Activated naive CD8-positive, alpha-beta T cell treated with anti-CD3 and anti-CD28 coated beads for 36 hours (primary cell): ENCODE measurements around the gene FAIM. TPM values are rescaled to one million over a fixed set of nuclear protein-coding genes. Genes with fewer than 3 reads are reported as not detected.
A peak's percentile ranks its signal among the peaks of the same experiment; 100 is the strongest.
"Not testable (repeated sequence)": the region's sequence is repeated elsewhere in the genome, so short reads cannot be mapped to it uniquely, and the experiment has no call there.

Experiments used
- DNase-seq: peaks from one replicate; pipeline ENCODE4 v3.0.0; 2021
- H3K27ac Mint-ChIP-seq: one replicate; pipeline ENCODE4 v1.8.0; 2022; ENCODE audit warnings: mild to moderate bottlenecking, moderate library complexity, mixed read lengths
- H3K27me3 Mint-ChIP-seq: one replicate; pipeline ENCODE4 v1.8.0; 2022; ENCODE audit warnings: mild to moderate bottlenecking, mixed read lengths
- H3K36me3 Mint-ChIP-seq: one replicate; pipeline ENCODE4 v1.8.0; 2021; ENCODE audit warnings: mild to moderate bottlenecking, mixed read lengths
- H3K4me1 Mint-ChIP-seq: one replicate; pipeline ENCODE4 v1.8.0; 2021; ENCODE audit warnings: mixed read lengths
- H3K4me3 Mint-ChIP-seq: one replicate; pipeline ENCODE4 v1.8.0; 2022; ENCODE audit warnings: mild to moderate bottlenecking, moderate library complexity, mixed read lengths
- H3K9me3 Mint-ChIP-seq: one replicate; pipeline ENCODE4 v1.8.0; 2022; ENCODE audit warnings: mixed read lengths
- total RNA-seq, 2 experiments: library from RNA; stranded (reverse); gene quantifications; one replicate each; pipeline ENCODE4 v1.2.3, GENCODE V29; 2021

The FAIM gene, protein sequence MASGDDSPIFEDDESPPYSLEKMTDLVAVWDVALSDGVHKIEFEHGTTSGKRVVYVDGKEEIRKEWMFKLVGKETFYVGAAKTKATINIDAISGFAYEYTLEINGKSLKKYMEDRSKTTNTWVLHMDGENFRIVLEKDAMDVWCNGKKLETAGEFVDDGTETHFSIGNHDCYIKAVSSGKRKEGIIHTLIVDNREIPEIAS
- 1 to 10 TPM; 7.9 to 8.3 TPM for total RNA-seq

DNA sequence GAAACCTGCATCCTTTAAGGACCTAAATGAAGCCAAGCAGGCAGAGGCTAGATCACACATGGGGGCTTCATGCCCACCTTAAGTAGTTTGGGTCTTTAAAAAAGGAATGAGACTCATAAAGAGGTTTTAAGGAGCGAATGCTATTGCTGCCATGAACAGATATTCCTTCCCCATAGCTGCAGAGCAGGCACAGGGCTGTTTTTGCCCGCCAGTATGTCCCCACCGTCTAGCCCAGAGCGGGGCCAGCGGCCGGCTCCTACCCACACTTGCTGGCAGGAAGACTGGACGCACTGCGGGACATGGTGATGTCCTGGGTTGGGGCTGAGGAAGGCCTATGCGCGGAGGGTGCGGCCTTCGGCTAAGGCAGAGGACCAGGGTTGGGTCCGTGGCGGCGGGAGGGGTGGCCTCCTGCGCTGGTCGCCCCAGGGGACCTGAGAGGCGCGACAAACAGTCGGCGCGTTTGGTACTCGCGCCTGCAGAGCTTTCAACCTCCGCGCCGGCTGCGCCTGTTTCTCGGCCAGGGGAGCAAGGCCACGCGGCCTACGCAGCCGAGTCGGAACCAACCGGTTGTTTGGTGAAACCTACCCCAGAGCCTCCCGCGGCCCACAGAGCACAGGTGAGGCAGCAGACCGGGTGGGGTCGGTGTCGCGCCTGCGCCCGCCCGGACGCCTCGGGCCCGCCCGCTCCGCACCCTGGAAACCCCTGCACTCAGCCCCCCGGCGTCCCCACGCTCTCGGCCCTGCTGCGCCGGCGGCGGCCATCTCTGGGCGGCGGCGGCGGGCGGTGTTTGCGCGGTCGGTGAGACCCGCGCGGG lies at the start of gene FAIM:
Gene FAIM, plus strand, starts transcription at position 450 of the 814 bp plus-strand sequence. CDS start 10,956 bp downstream, outside the sequence.
- no peaks in the 10 kb centered on the region for H3K27me3 Mint-ChIP-seq
- peak within 1 kb of the TSS; percentile 90 for H3K4me3 Mint-ChIP-seq
- H3K27ac Mint-ChIP-seq: peak within 1 kb of the TSS; percentile 91
- H3K36me3 Mint-ChIP-seq: no peaks in the 10 kb centered on the region
- H3K9me3 Mint-ChIP-seq: no peaks in the 10 kb centered on the region
- DNase-seq: peak; percentile 73
- peaks cover 8% of the 10 kb centered on the region for H3K4me1 Mint-ChIP-seq

DNA sequence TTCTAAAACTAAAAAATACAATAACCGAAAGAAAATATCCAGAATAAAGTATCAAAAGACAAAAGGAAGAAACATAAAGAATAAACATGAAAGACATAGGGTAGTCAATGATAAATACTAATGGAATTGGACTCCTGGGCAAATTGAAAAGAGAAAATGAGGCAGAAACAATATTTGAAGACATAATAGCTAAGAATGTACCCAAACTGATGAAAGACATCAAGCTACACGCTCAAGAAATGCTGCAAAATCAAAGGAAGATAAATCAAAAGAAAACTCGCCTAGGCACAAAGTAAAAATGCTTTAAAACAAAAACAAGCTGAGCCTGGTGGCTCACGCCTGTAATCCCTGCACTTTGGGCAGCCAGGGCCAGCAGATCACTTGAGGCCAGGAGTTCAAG lies 49.4 kb upstream of the FAIM start:
- Mint-ChIP-seq H3K4me1 (peaks cover 2% of the 10 kb centered on the region), H3K27me3 (no peaks in the 10 kb centered on the region), H3K36me3 (peaks cover 82% of the 10 kb centered on the region), H3K27ac (no peak overlapping the region), H3K9me3 (peaks cover 37% of the 10 kb centered on the region), H3K4me3 (no peak overlapping the region)
- DNase-seq: no peak

GRCh38 chr3:138560501-138560900 lies 48.1 kb upstream of the FAIM start:
- Mint-ChIP-seq H3K4me1 (peaks cover 2% of the 10 kb centered on the region), H3K27ac (no peak overlapping the region), H3K9me3 (peaks cover 33% of the 10 kb centered on the region), H3K4me3 (no peak overlapping the region), H3K27me3 (no peaks in the 10 kb centered on the region), H3K36me3 (peaks cover 82% of the 10 kb centered on the region)
- no peak for DNase-seq

DNA sequence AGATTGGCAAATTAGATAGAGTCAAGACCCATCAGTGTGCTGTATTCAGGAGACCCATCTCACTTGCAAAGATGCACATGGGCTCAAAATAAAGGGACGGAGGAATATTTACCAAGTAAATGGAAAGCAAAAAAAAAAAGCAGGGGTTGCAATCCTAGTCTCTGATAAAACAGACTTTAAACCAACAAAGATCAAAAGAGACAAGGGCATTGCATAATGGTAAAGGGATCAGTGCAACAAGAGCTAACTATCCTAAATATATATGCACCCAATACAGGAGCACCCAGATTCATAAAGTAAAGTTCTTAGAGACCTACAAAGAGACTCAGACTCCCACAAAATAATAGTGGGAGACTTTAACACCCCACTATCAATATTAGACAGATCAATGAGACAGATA lies 45.7 kb upstream of the FAIM start:
- not testable (repeated sequence) for H3K4me1 Mint-ChIP-seq, H3K27me3 Mint-ChIP-seq, H3K4me3 Mint-ChIP-seq, H3K27ac Mint-ChIP-seq, DNase-seq
- H3K9me3 Mint-ChIP-seq: peaks cover 33% of the 10 kb centered on the region
- peaks cover 80% of the 10 kb centered on the region for H3K36me3 Mint-ChIP-seq

GRCh38 chr3:138566293-138566692 lies 42.3 kb upstream of the FAIM start:
- H3K27ac Mint-ChIP-seq, DNase-seq, H3K4me1 Mint-ChIP-seq, H3K27me3 Mint-ChIP-seq, H3K4me3 Mint-ChIP-seq: not testable (repeated sequence)
- H3K36me3 Mint-ChIP-seq: peaks cover 49% of the 10 kb centered on the region
- H3K9me3 Mint-ChIP-seq: peaks cover 14% of the 10 kb centered on the region

- Mint-ChIP-seq H3K4me1 (peaks cover 15% of the 10 kb centered on the region), H3K27ac (no peak overlapping the region), H3K4me3 (no peak overlapping the region), H3K27me3 (no peaks in the 10 kb centered on the region), H3K9me3 (peaks cover 6% of the 10 kb centered on the region), H3K36me3 (peaks cover 46% of the 10 kb centered on the region)
- DNase-seq: no peak
Observed at GRCh38 chr3:138567403-138567802, 41.2 kb upstream of the FAIM start.

- Mint-ChIP-seq H3K4me1 (peaks cover 13% of the 10 kb centered on the region), H3K36me3 (peaks cover 48% of the 10 kb centered on the region), H3K27ac (no peak overlapping the region), H3K27me3 (no peaks in the 10 kb centered on the region), H3K4me3 (no peak overlapping the region), H3K9me3 (peaks cover 15% of the 10 kb centered on the region)
- no peak for DNase-seq
Observed at GRCh38 chr3:138569090-138569489, 39.5 kb upstream of the FAIM start.

- not testable (repeated sequence) for H3K27me3 Mint-ChIP-seq, H3K4me3 Mint-ChIP-seq, DNase-seq, H3K27ac Mint-ChIP-seq
- Mint-ChIP-seq H3K36me3 (peaks cover 48% of the 10 kb centered on the region), H3K9me3 (peaks cover 15% of the 10 kb centered on the region), H3K4me1 (peaks cover 13% of the 10 kb centered on the region)
Observed at GRCh38 chr3:138569624-138570023, 38.9 kb upstream of the FAIM start.

- peaks cover 50% of the 10 kb centered on the region for H3K36me3 Mint-ChIP-seq
Observed at GRCh38 chr3:138573138-138573537, 35.4 kb upstream of the FAIM start.

GRCh38 chr3:138578141-138578540 lies 30.4 kb upstream of the FAIM start:
- peaks cover 28% of the 10 kb centered on the region for H3K4me1 Mint-ChIP-seq
- peaks cover 22% of the 10 kb centered on the region for H3K9me3 Mint-ChIP-seq
- H3K36me3 Mint-ChIP-seq: peaks cover 41% of the 10 kb centered on the region
- no peak for DNase-seq
- peak overlapping the region; percentile 63 for H3K27ac Mint-ChIP-seq
- peak overlapping the region; percentile 53 for H3K4me3 Mint-ChIP-seq
- H3K27me3 Mint-ChIP-seq: no peaks in the 10 kb centered on the region

More at GRCh38 chr3:138573138-138573537, 35.4 kb upstream of the FAIM start:
- no peaks in the 10 kb centered on the region for H3K27me3 Mint-ChIP-seq
- peaks cover 21% of the 10 kb centered on the region for H3K4me1 Mint-ChIP-seq
- H3K4me3 Mint-ChIP-seq: no peak overlapping the region
- H3K9me3 Mint-ChIP-seq: peaks cover 22% of the 10 kb centered on the region
- H3K27ac Mint-ChIP-seq: no peak overlapping the region
- DNase-seq: no peak

DNA sequence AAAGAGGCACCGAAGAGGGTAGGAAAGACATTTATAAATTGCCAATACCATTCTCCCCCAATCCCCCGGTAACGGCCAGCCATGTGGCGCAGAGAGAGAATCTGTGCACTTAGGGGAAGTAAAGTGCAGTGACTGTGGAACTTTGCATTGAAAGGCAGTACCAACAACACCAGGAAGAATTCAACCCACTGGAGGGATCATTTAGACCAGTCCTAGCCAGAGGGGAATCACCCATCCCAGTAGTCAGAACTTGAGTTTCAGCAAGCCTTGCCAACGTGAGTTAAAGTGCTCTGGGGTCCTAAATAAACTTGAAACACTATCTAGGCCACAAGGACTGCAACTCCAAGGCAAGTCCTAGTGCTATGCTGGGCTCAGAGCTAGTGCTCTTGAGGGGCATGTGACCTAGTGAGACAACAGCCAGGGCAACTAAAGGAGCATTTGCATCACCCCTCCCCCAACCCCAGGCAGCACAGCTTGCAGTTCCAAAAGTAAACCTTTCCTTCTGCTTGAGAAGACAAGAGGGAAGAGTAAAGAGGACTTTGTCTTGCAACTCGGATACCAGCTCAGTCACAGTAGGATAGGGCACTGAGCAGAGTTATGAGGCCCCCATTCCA lies 29.5 kb upstream of the FAIM start:
- Mint-ChIP-seq H3K4me3 (no peak overlapping the region), H3K4me1 (peaks cover 37% of the 10 kb centered on the region), H3K27ac (no peak overlapping the region), H3K27me3 (no peaks in the 10 kb centered on the region), H3K36me3 (peaks cover 37% of the 10 kb centered on the region), H3K9me3 (peaks cover 15% of the 10 kb centered on the region)
- no peak for DNase-seq

DNA sequence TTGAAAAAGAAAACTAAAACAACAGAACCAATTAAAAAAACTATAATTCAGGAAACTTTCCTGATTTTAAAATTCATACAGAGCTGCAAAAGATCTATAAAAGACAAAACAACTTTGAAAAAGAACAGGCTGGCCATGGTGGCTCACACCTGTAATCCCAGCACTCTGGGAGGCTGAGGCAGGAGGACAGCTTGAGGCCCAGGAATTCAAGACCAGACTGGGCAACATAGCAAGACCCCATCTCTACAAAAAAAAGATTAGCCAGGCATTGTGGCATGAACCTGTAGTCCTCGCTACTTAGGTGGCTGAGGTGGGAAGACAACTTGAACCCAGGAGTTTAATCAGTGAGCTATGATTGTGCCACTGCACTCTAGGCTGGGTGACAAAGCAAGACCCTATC lies 21.2 kb upstream of the FAIM start:
- peaks cover 28% of the 10 kb centered on the region for H3K36me3 Mint-ChIP-seq
- peaks cover 6% of the 10 kb centered on the region for H3K9me3 Mint-ChIP-seq
- H3K4me3 Mint-ChIP-seq: no peak overlapping the region
- H3K27ac Mint-ChIP-seq: no peak overlapping the region
- H3K4me1 Mint-ChIP-seq: peaks cover 36% of the 10 kb centered on the region
- H3K27me3 Mint-ChIP-seq: no peaks in the 10 kb centered on the region
- DNase-seq: no peak

DNA sequence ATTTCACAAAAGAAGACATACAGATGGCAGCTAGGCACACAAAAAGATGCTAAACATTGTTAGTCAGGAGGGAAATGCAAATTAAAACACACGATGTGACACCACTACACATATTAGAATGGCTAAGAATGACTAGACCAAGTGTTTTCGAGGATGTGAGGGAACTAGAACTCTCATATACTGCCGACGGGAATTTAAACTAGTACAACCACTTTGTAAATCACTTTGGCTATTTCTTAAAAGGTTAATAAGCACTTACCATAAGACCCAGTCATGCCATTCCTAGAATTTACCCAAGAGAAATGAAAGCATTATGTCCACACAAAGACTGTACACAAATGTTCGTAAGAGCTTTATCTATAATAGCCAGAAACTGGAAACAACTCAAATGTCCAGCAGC lies 20.1 kb upstream of the FAIM start:
- Mint-ChIP-seq H3K27me3 (no peaks in the 10 kb centered on the region), H3K27ac (no peak overlapping the region), H3K36me3 (peaks cover 26% of the 10 kb centered on the region), H3K4me1 (peaks cover 30% of the 10 kb centered on the region), H3K4me3 (no peak overlapping the region), H3K9me3 (peaks cover 6% of the 10 kb centered on the region)
- no peak for DNase-seq

- peaks cover 19% of the 10 kb centered on the region for H3K4me1 Mint-ChIP-seq
- peaks cover 3% of the 10 kb centered on the region for H3K36me3 Mint-ChIP-seq
- no peak overlapping the region for H3K27ac Mint-ChIP-seq
- DNase-seq: no peak
- H3K27me3 Mint-ChIP-seq: no peaks in the 10 kb centered on the region
- peaks cover 1% of the 10 kb centered on the region for H3K9me3 Mint-ChIP-seq
- no peak overlapping the region for H3K4me3 Mint-ChIP-seq
Observed at GRCh38 chr3:138591392-138591791, 17.2 kb upstream of the FAIM start.

DNA sequence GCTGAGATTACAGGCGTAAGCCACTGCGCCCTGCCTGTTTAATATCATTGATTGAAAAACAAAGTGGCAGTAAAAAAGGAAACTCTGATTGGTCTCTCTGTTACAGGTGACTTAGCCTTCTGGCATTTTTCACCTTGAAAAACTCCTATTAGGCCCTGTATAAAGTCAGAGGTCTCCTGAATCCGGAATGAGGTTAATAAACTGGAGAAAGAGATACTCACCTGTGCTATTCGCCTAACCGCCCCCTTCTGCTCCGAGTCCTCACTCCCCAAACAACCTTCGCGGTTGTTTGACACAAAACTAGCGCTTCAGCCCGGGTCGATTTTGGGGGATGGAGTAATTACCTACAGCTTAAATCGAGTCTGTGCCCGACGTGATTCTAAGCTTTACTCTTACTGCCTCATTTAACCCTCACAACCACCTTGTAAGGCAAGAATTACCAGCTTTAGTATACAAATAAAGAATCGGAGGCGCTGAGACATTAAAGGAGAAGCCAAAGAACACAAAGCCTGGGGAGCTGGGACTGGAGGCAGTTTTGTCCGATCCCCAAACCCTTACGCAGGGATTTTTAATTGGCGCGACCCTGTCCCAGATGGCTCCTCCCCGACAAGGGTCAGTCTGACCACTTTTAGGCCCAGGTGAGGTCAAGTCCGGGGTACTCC lies 15.0 kb upstream of the FAIM start:
- no peak for DNase-seq
- Mint-ChIP-seq H3K36me3 (peaks cover 3% of the 10 kb centered on the region), H3K27me3 (no peaks in the 10 kb centered on the region), H3K9me3 (no peaks in the 10 kb centered on the region), H3K4me3 (peak overlapping the region; percentile 86), H3K4me1 (peaks cover 13% of the 10 kb centered on the region), H3K27ac (peak overlapping the region; percentile 98)
